Stomach (tissue), 9 donors: ENCODE results near the gene TRAPPC13. TPM values are rescaled to one million over a fixed set of nuclear protein-coding genes. Genes with fewer than 3 reads are reported as not detected.
"Not testable (repeated sequence)": the region's sequence is repeated elsewhere in the genome, so short reads cannot be mapped to it uniquely, and the experiment has no call there.

Experiments used
- DNase-seq, 2 donors: peaks; one replicate each; pipeline versions ENCODE4 v3.0.0 to v3.0.0-alpha.2; 2013 to 2019
- H3K27ac ChIP-seq, 5 donors: fragments of 200-600 bp in 4 of 5; sonication (generic) in 4 of 5; one replicate each; pipeline ENCODE4 v1.5.1; 2013 to 2019; ENCODE audit warnings: mild to moderate bottlenecking in 1 of 5, moderate library complexity in 1 of 5
- H3K27me3 ChIP-seq, 3 donors: fragments of 200-600 bp; sonication (generic); one replicate each; pipeline ENCODE4 v1.5.1; 2017 to 2019; ENCODE audit warnings: mixed run types in 1 of 3
- H3K36me3 ChIP-seq, 4 donors: fragments of 200-600 bp; sonication (generic); 1 replicate in 3 of 4; 2 replicates in 1 of 4; pipeline ENCODE4 v1.5.1; 2016 to 2019
- H3K4me1 ChIP-seq, 4 donors: fragments of 200-600 bp; sonication (generic); one replicate each; pipeline ENCODE4 v1.5.1; 2016 to 2019
- H3K4me3 ChIP-seq, 4 donors: fragments of 200-600 bp; sonication (generic) in 3 of 4; one replicate each; pipeline ENCODE4 v1.5.1; 2016 to 2019; ENCODE audit warnings: mild to moderate bottlenecking in 1 of 4
- H3K9me3 ChIP-seq, 4 donors: fragments of 200-600 bp; sonication (generic); one replicate each; pipeline ENCODE4 v1.5.1; 2016 to 2019
- CTCF ChIP-seq, 7 experiments: fragments of 450-650 bp in 4 of 7; fragments of 200-600 bp in 3 of 7; sonication (generic) in 3 of 7; IDR thresholded peaks; one replicate each; pipeline ENCODE4 v1.5.1; 2016 to 2019; ENCODE audit warnings: antibody characterized with exemption in 7 of 7, control low read depth in 2 of 7, mild to moderate bottlenecking in 1 of 7
- EP300 ChIP-seq: sonication (generic); formaldehyde crosslinking; IDR thresholded peaks from one replicate; pipeline ENCODE4 v1.6.1; 2017; ENCODE audit warnings: antibody characterized with exemption
- POLR2A ChIP-seq, 4 donors: fragments of 450-650 bp; IDR thresholded peaks; one replicate each; pipeline ENCODE4 v1.6.1; 2016; ENCODE audit warnings: antibody characterized with exemption in 4 of 4, control low read depth in 2 of 4, mild to moderate bottlenecking in 1 of 4, moderate library complexity in 1 of 4
- POLR2AphosphoS5 ChIP-seq, 3 donors: sonication (generic); formaldehyde crosslinking; IDR thresholded peaks; one replicate each; pipeline ENCODE4 v1.6.1; 2016; ENCODE audit warnings: antibody characterized with exemption in 3 of 3
- whole genome bisulfite sequencing, 5 donors: extraction: QIAGEN DNeasy Blood & Tissue Kit in 3 of 5; methylation state at CpG; one replicate each; pipeline versions ENCODE4 v1.1.5 to v1.1.7; 2013 to 2018; 5-methylcytosine and 5-hydroxymethylcytosine counted together
- intact Hi-C: fragments of 100-400 bp; cut with DNase I; formaldehyde crosslinking; loops from one replicate; pipeline ENCODE4 v1.15.1; 2023; ENCODE audit warnings: low total_unique reads
- polyA plus RNA-seq, 3 donors: library from polyadenylated mRNA; stranded (reverse); fragments of 200-250 nt; gene quantifications; one replicate each; pipeline ENCODE4 v1.2.3, GENCODE V29; 2013
- total RNA-seq, 5 donors: library from RNA; depleted of rRNA; stranded (reverse); fragments of >200 nt; gene quantifications; one replicate each; pipeline versions ENCODE4 v1.1.0 to v1.2.3, GENCODE V29; 2014 to 2016
- donor health status: healthy with polysubstance abuse.
- donor health status: Bipolar disorder and iron deficiency.
- donor health status: healthy.

TRAPPC13 gene
- total and polyA plus RNA-seq, 8 donors: 8.2 to 42.8 (median 12.3) TPM

GRCh38 chr5:65611524-65611923 is 13.3 kb upstream of the TRAPPC13 start:
- TF ChIP-seq POLR2AphosphoS5 (IDR thresholded peaks at IDR 0.05) (no peak), EP300 (no peak), POLR2A (IDR thresholded peaks at IDR 0.05) (no peak)
- intact Hi-C loops: no loop called here
- 43 to 62% (median 49%) methylated on average over 3 of the region's 3 CpGs for WGBS, 5 donors
- H3K36me3 ChIP-seq: peaks cover 17 to 95% (median 87%) of the 10 kb centered on the region in 4 donors
- no peak overlapping the region for H3K4me3 ChIP-seq
- no peaks in the 10 kb centered on the region for H3K27me3 ChIP-seq
- DNase-seq: peak in 1 of 2 donors; percentile 78
- H3K4me1 ChIP-seq: peaks cover 0 to 5% (median 0%) of the 10 kb centered on the region in 4 donors
- H3K27ac ChIP-seq: peak overlapping the region in 1 of 5 donors; percentile 25
- no peaks in the 10 kb centered on the region for H3K9me3 ChIP-seq

GRCh38 chr5:65612298-65612907 is 12.4 kb upstream of the TRAPPC13 start:
- intact Hi-C loops: no loop called here
- peaks cover 17 to 95% (median 84%) of the 10 kb centered on the region in 4 donors for H3K36me3 ChIP-seq

GRCh38 chr5:65620021-65620420 is 4.8 kb upstream of the TRAPPC13 start:
- Histone ChIP-seq H3K36me3 (peaks cover 0 to 26% (median 19%) of the 10 kb centered on the region in 4 donors), H3K27me3 (no peaks in the 10 kb centered on the region), H3K4me3 (no peak overlapping the region), H3K4me1 (peaks cover 16 to 42% (median 28%) of the 10 kb centered on the region in 4 donors), H3K27ac (no peak overlapping the region), H3K9me3 (no peaks in the 10 kb centered on the region)
- DNase-seq: no peak
- intact Hi-C loops: no loop called here
- WGBS, 5 donors: 88 to 95% (median 90%) methylated on average over 4 of the region's 4 CpGs
- TF ChIP-seq EP300 (no peak), POLR2A (IDR thresholded peaks at IDR 0.05) (no peak)

More at GRCh38 chr5:65612298-65612907, 12.4 kb upstream of the TRAPPC13 start:
- Histone ChIP-seq H3K4me1 (peaks cover 0 to 6% (median 3%) of the 10 kb centered on the region in 4 donors), H3K27me3 (no peaks in the 10 kb centered on the region), H3K4me3 (no peak overlapping the region), H3K27ac (peak overlapping the region in 1 of 5 donors; percentile 25), H3K9me3 (no peaks in the 10 kb centered on the region)
- TF ChIP-seq CTCF (IDR thresholded peaks at IDR 0.05): no peak
- TF ChIP-seq POLR2A (IDR thresholded peaks at IDR 0.05): no peak
- no peak for TF ChIP-seq POLR2AphosphoS5 (IDR thresholded peaks at IDR 0.05)
- TF ChIP-seq EP300: no peak
- 79 to 86% (median 83%) methylated on average over 4 of the region's 4 CpGs for WGBS, 5 donors
- no peak for DNase-seq

GRCh38 chr5:65621961-65622360 is 2.9 kb upstream of the TRAPPC13 start:
- H3K36me3 ChIP-seq, H3K27ac ChIP-seq, intact Hi-C loops, DNase-seq, H3K9me3 ChIP-seq, H3K27me3 ChIP-seq: not testable (repeated sequence)
- peak overlapping the region in 1 of 4 donors; percentile 89 for H3K4me3 ChIP-seq
- WGBS, 5 donors: 80 to 90% (median 85%) methylated on average over 4 of the region's 4 CpGs
- H3K4me1 ChIP-seq: peaks cover 28 to 57% (median 44%) of the 10 kb centered on the region in 4 donors

GRCh38 chr5:65623482-65623881 is 1.3 kb upstream of the TRAPPC13 start:
- peaks cover 28 to 49% (median 43%) of the 10 kb centered on the region in 4 donors for H3K4me1 ChIP-seq
- H3K9me3 ChIP-seq: no peaks in the 10 kb centered on the region
- H3K27ac ChIP-seq: peak overlapping the region in 4 of 5 donors; percentile 77 to 87 (median 86)
- H3K36me3 ChIP-seq: peaks cover 0 to 4% (median under 1%) of the 10 kb centered on the region in 4 donors
- H3K4me3 ChIP-seq: peak overlapping the region; percentile 74 to 96 (median 84)
- TF ChIP-seq CTCF (IDR thresholded peaks at IDR 0.05) (no peak), EP300 (no peak), POLR2A (IDR thresholded peaks at IDR 0.05) (no peak)
- DNase-seq: peak in 1 of 2 donors; percentile 20
- 2 to 7% (median 6%) methylated on average over 9 of the region's 9 CpGs for WGBS, 5 donors
- H3K27me3 ChIP-seq: no peaks in the 10 kb centered on the region
- intact Hi-C loops: no loop called here
